Effector memory CD4-positive, alpha-beta T cell (primary cell): ENCODE measurements around the gene QSOX1.
A peak's percentile ranks its signal among the peaks of the same experiment; 100 is the strongest.

Source experiments
- DNase-seq, 3 donors: peaks; one replicate each; pipeline ENCODE4 v3.0.0-alpha.2; 2020
- H3K27ac ChIP-seq: 2 replicates; pipeline ENCODE4 v1.7.0; 2013; ENCODE audit warnings: mild to moderate bottlenecking, low read length, moderate library complexity; ENCODE audit not compliant: insufficient read depth, poor library complexity, severe bottlenecking
- H3K27me3 ChIP-seq: replicated peaks from 2 replicates; pipeline ENCODE4 v1.7.0; 2013; ENCODE audit warnings: mild to moderate bottlenecking, low read length; ENCODE audit not compliant: insufficient read depth, control insufficient read depth, poor library complexity, severe bottlenecking
- H3K36me3 ChIP-seq: 2 replicates; pipeline ENCODE4 v1.7.0; 2013; ENCODE audit warnings: mild to moderate bottlenecking, low read length, moderate library complexity; ENCODE audit not compliant: control insufficient read depth, insufficient read depth
- H3K4me1 ChIP-seq: 2 replicates; pipeline ENCODE4 v1.7.0; 2013; ENCODE audit warnings: low read length, mild to moderate bottlenecking; ENCODE audit not compliant: control insufficient read depth, insufficient read depth, poor library complexity, severe bottlenecking
- H3K4me3 ChIP-seq: 2 replicates; pipeline ENCODE4 v1.7.0; 2013; ENCODE audit warnings: low read length, low read depth, mild to moderate bottlenecking; ENCODE audit not compliant: insufficient read depth, poor library complexity, severe bottlenecking
- H3K9me3 ChIP-seq: 2 replicates; pipeline ENCODE4 v1.7.0; 2013; ENCODE audit warnings: mild to moderate bottlenecking, low read length, moderate library complexity; ENCODE audit not compliant: control insufficient read depth

Gene QSOX1

GRCh38 chr1:180204231-180204630, 49.6 kb downstream of the QSOX1 start:
- no peaks in the 10 kb centered on the region for H3K9me3 ChIP-seq
- no peaks in the 10 kb centered on the region for H3K27me3 ChIP-seq
- no peak for DNase-seq
- no peaks in the 10 kb centered on the region for H3K36me3 ChIP-seq
- H3K4me3 ChIP-seq, result no peak overlapping the region
- no peak overlapping the region for H3K27ac ChIP-seq
- no peaks in the 10 kb centered on the region for H3K4me1 ChIP-seq

GRCh38 chr1:180206581-180206980, 51.9 kb downstream of the QSOX1 start:
- H3K36me3 ChIP-seq, result no peaks in the 10 kb centered on the region
- no peak for DNase-seq
- H3K4me1 ChIP-seq, result no peaks in the 10 kb centered on the region
- no peak overlapping the region for H3K4me3 ChIP-seq
- no peak overlapping the region for H3K27ac ChIP-seq
- H3K9me3 ChIP-seq, result no peaks in the 10 kb centered on the region
- no peaks in the 10 kb centered on the region for H3K27me3 ChIP-seq

GRCh38 chr1:180208264-180208663, 53.6 kb downstream of the QSOX1 start:
- no peak for DNase-seq
- no peaks in the 10 kb centered on the region for H3K9me3 ChIP-seq
- no peaks in the 10 kb centered on the region for H3K4me1 ChIP-seq
- H3K36me3 ChIP-seq, result no peaks in the 10 kb centered on the region
- no peaks in the 10 kb centered on the region for H3K27me3 ChIP-seq
- no peak overlapping the region for H3K4me3 ChIP-seq
- H3K27ac ChIP-seq, result no peak overlapping the region

GRCh38 chr1:180210008-180210620, 55.4 kb downstream of the QSOX1 start:
- Histone ChIP-seq H3K9me3 (no peaks in the 10 kb centered on the region), H3K36me3 (no peaks in the 10 kb centered on the region), H3K4me3 (no peak overlapping the region), H3K27ac (no peak overlapping the region), H3K27me3 (no peaks in the 10 kb centered on the region), H3K4me1 (peaks cover 4% of the 10 kb centered on the region)
- DNase-seq, result no peak

- no peak for DNase-seq
- Histone ChIP-seq H3K27ac (no peak overlapping the region), H3K27me3 (no peaks in the 10 kb centered on the region), H3K4me3 (no peak overlapping the region), H3K9me3 (no peaks in the 10 kb centered on the region), H3K36me3 (no peaks in the 10 kb centered on the region), H3K4me1 (peaks cover 4% of the 10 kb centered on the region)
Observed at GRCh38 chr1:180211156-180211859, 56.6 kb downstream of the QSOX1 start.

- no peak for DNase-seq
- H3K4me3 ChIP-seq, result no peak overlapping the region
Observed at GRCh38 chr1:180211860-180212229, 57.2 kb downstream of the QSOX1 start.

GRCh38 chr1:180213401-180214170, 58.9 kb downstream of the QSOX1 start:
- peak; percentile 15 to 30 (median 15) for DNase-seq
- Histone ChIP-seq H3K36me3 (no peaks in the 10 kb centered on the region), H3K27ac (no peak overlapping the region), H3K4me1 (peaks cover 4% of the 10 kb centered on the region), H3K27me3 (no peaks in the 10 kb centered on the region), H3K9me3 (no peaks in the 10 kb centered on the region), H3K4me3 (no peak overlapping the region)

More at GRCh38 chr1:180211860-180212229, 57.2 kb downstream of the QSOX1 start:
- Histone ChIP-seq H3K27ac (no peak overlapping the region), H3K36me3 (no peaks in the 10 kb centered on the region), H3K9me3 (no peaks in the 10 kb centered on the region), H3K27me3 (no peaks in the 10 kb centered on the region), H3K4me1 (peaks cover 4% of the 10 kb centered on the region)

GRCh38 chr1:180215856-180216625, 61.4 kb downstream of the QSOX1 start:
- H3K4me1 ChIP-seq, result peaks cover 4% of the 10 kb centered on the region
- DNase-seq, result no peak
- H3K9me3 ChIP-seq, result no peaks in the 10 kb centered on the region
- no peaks in the 10 kb centered on the region for H3K27me3 ChIP-seq
- no peaks in the 10 kb centered on the region for H3K36me3 ChIP-seq
- no peak overlapping the region for H3K4me3 ChIP-seq
- H3K27ac ChIP-seq, result no peak overlapping the region

- Histone ChIP-seq H3K4me3 (no peak overlapping the region), H3K27me3 (no peaks in the 10 kb centered on the region), H3K9me3 (no peaks in the 10 kb centered on the region), H3K4me1 (peaks cover 4% of the 10 kb centered on the region), H3K36me3 (no peaks in the 10 kb centered on the region), H3K27ac (no peak overlapping the region)
- DNase-seq, result no peak
Observed at GRCh38 chr1:180217006-180217405, 62.3 kb downstream of the QSOX1 start.
